Measurements from ENCODE around the gene TFCP2L1.

Gene TFCP2L1

DNA sequence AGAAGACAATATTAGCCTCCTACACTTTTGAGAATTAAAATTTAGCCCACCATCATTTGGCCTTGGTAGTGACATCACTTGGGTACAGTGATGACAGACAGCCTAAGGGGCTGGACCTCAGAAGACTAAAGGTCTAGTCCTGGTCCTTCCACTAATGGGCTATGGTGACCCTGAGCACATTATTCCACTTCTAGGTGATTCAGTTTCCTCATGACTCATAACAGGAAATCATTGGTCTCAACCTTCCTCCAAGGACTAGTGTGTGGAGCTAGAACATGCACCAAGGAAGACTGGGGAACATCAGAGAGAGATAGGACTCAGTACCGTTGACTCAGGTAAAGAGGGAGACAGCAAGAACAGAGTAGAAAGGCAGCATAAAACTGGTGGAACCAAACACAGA is 64.0 kb downstream of the TFCP2L1 start:
- H3K27ac ChIP-seq, result no peak overlapping the region
- TF ChIP-seq ZFX (IDR thresholded peaks at IDR 0.05), result no peak
- TF ChIP-seq, protein P1, sequence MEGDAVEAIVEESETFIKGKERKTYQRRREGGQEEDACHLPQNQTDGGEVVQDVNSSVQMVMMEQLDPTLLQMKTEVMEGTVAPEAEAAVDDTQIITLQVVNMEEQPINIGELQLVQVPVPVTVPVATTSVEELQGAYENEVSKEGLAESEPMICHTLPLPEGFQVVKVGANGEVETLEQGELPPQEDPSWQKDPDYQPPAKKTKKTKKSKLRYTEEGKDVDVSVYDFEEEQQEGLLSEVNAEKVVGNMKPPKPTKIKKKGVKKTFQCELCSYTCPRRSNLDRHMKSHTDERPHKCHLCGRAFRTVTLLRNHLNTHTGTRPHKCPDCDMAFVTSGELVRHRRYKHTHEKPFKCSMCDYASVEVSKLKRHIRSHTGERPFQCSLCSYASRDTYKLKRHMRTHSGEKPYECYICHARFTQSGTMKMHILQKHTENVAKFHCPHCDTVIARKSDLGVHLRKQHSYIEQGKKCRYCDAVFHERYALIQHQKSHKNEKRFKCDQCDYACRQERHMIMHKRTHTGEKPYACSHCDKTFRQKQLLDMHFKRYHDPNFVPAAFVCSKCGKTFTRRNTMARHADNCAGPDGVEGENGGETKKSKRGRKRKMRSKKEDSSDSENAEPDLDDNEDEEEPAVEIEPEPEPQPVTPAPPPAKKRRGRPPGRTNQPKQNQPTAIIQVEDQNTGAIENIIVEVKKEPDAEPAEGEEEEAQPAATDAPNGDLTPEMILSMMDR (conservative IDR thresholded peaks at IDR 0.05), result no peak

DNA sequence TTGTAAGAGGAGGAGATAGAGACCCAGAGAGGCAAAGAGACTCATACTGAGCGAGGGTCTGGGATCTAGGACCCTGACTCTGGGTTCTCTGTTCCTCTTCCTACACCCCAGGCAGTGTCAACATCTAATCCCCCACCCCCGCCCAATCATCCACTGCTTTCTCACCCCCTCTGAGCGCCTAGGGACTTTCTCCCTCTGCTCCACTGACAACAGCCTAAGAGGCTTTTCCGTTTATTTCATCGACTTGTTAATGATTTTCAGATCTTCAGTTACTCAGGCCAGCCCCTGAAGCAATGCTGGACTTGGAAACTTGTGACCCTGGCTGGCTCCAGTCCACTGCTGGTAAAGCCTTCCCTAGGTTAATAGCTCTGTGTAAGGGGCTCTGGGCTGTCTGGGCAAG is 65.1 kb downstream of the TFCP2L1 start:
- no peak overlapping the region for H3K27ac ChIP-seq
- TF ChIP-seq ZFX (IDR thresholded peaks at IDR 0.05), result no peak
- TF ChIP-seq, protein P1 (conservative IDR thresholded peaks at IDR 0.05), result no peak

- H3K27ac ChIP-seq, result no peak overlapping the region
- no peak for TF ChIP-seq ZFX (IDR thresholded peaks at IDR 0.05)
- TF ChIP-seq, protein P1 (conservative IDR thresholded peaks at IDR 0.05), result no peak
Measured at GRCh38 chr2:121218386-121218938, 66.5 kb downstream of the TFCP2L1 start.

DNA sequence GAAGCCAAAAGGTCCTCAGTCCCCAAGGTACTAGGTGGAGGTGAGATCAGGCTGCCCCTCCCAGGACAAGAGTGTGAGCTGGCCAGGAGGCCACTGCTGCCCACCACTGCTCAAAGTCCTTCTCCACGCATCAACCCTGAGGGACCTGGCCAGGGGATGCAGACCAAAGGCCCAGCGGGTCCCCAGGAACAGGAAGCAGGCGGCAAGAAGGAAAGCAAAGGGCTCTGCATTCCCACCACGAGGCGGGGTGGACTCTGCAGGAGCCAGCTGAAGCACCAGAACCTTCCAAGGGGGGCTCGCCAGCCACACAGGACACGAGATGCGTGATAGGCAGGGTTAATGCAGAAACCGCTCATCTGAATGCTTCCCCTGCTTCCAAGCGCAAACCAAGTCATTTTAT is 67.4 kb downstream of the TFCP2L1 start:
- no peak for TF ChIP-seq ZFX (IDR thresholded peaks at IDR 0.05)
- TF ChIP-seq, protein P1 (conservative IDR thresholded peaks at IDR 0.05), result no peak
- no peak overlapping the region for H3K27ac ChIP-seq

GRCh38 chr2:121214296-121214695 is 70.7 kb downstream of the TFCP2L1 start:
- H3K27ac ChIP-seq, result no peak overlapping the region
- TF ChIP-seq ZFX (IDR thresholded peaks at IDR 0.05), result no peak
- TF ChIP-seq, protein P1 (conservative IDR thresholded peaks at IDR 0.05), result no peak

DNA sequence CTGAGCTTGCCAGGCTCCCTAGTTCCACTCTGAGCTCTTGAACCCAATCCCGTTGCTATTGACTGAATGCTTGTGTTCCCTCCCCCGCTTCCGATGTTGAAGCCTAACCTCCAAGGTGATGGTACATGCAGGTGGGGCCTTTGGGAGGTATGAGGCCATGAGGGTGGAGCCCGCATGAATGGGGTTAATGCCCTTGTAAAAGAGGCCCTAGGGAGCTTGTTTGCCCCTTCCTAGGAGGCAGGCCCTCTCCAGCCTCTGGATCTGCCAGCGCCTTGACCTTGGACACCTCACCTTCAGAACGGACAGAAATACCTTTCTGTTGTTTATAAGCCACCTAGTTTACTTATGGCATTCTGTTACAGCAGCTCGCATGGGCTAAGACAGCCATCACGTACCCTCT is 71.6 kb downstream of the TFCP2L1 start:
- TF ChIP-seq, protein P1 (conservative IDR thresholded peaks at IDR 0.05), result no peak
- no peak for TF ChIP-seq ZFX (IDR thresholded peaks at IDR 0.05)
- no peak overlapping the region for H3K27ac ChIP-seq

DNA sequence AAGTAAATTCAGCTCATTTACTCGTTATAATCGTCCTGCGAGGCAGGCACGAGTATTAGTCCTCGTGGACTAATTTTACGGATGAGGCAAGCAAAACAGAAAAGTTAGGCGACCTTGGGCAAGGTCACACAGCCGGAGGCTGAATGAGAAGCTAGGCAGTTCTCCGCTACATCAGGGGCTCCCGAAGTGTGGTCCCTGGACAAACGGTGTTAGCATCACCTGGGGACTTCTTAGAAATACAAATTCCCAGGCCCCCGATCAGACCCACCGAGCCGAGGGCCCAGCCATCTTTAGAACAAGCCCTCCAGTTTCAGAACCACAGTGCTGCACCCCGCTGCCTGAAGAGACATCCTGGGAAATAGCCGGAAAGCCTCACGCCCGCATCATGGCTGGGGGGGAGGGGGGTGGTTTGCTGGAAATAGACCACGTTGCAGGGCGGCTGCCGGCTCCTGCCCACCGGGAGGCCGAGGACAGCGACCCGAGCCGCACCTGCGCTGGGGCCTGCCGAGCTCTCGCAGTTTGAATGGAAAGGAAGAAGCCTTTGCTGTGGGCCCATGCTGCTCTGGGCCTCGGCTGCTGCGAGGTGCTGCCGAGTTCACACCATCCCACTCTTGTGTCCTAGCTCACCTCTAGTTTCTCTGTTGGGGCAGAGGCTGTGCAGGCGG is 72.2 kb downstream of the TFCP2L1 start:
- no peak overlapping the region for H3K27ac ChIP-seq
- TF ChIP-seq ZFX (IDR thresholded peaks at IDR 0.05), result no peak
- TF ChIP-seq, protein P1 (conservative IDR thresholded peaks at IDR 0.05), result no peak

Data from C4-2B (cell line).